Chondrocyte (in vitro differentiated cells): Measurements from ENCODE around the gene PKIB. TPM values are rescaled to one million over a fixed set of nuclear protein-coding genes. Genes with fewer than 3 reads are reported as not detected.

Experiments used
- DNase-seq: peaks from one replicate; pipeline ENCODE4 v3.0.0; 2021; ENCODE audit warnings: mixed read lengths, low spot score
- H3K27ac Mint-ChIP-seq: one replicate; pipeline ENCODE4 v1.8.0; 2021; ENCODE audit warnings: mild to moderate bottlenecking, moderate library complexity, mixed read lengths; ENCODE audit not compliant: unreplicated experiment
- H3K27me3 Mint-ChIP-seq: 2 replicates; pipeline ENCODE4 v1.8.0; 2021; ENCODE audit warnings: low read depth, mixed read lengths
- H3K36me3 Mint-ChIP-seq: 2 replicates; pipeline ENCODE4 v1.8.0; 2021; ENCODE audit warnings: low read depth, mixed read lengths
- H3K4me1 Mint-ChIP-seq: 2 replicates; pipeline ENCODE4 v1.8.0; 2021; ENCODE audit warnings: low read depth, mild to moderate bottlenecking, mixed read lengths
- H3K4me3 Mint-ChIP-seq: one replicate; pipeline ENCODE4 v1.8.0; 2021; ENCODE audit warnings: mild to moderate bottlenecking, moderate library complexity, mixed read lengths; ENCODE audit not compliant: unreplicated experiment
- H3K9me3 Mint-ChIP-seq: 2 replicates; pipeline ENCODE4 v1.8.0; 2021; ENCODE audit warnings: low read depth, mixed read lengths
- CTCF ChIP-seq: fragments of 200-600 bp; sonication (generic); IDR thresholded peaks from 2 replicates; pipeline ENCODE4 v1.5.0; 2021; ENCODE audit warnings: antibody characterized with exemption, mild to moderate bottlenecking, moderate library complexity
- total RNA-seq: library from RNA; stranded (reverse); gene quantifications from 3 replicates; pipeline ENCODE4 v1.2.1, GENCODE V29; 2021

The PKIB gene
- total RNA-seq, 1 donor from 2014 or later = 44.3 TPM

- H3K9me3 Mint-ChIP-seq = peaks cover 18% of the 10 kb centered on the region
- peaks cover 7% of the 10 kb centered on the region for H3K36me3 Mint-ChIP-seq
- no peak overlapping the region for H3K27ac Mint-ChIP-seq
- TF ChIP-seq CTCF = no peak
- H3K4me1 Mint-ChIP-seq = peaks cover 7% of the 10 kb centered on the region
- DNase-seq = no peak
- no peaks in the 10 kb centered on the region for H3K27me3 Mint-ChIP-seq
- no peak overlapping the region for H3K4me3 Mint-ChIP-seq
Observed at GRCh38 chr6:122568350-122568749, 41.9 kb upstream of the PKIB start.

GRCh38 chr6:122568797-122569221 is 41.4 kb upstream of the PKIB start:
- Mint-ChIP-seq H3K4me3 (no peak overlapping the region), H3K4me1 (peaks cover 7% of the 10 kb centered on the region), H3K9me3 (peaks cover 20% of the 10 kb centered on the region), H3K36me3 (peaks cover 9% of the 10 kb centered on the region), H3K27me3 (no peaks in the 10 kb centered on the region), H3K27ac (no peak overlapping the region)
- TF ChIP-seq CTCF = no peak
- DNase-seq = no peak

GRCh38 chr6:122569230-122569771 is 40.9 kb upstream of the PKIB start:
- no peak for DNase-seq
- H3K27ac Mint-ChIP-seq = no peak overlapping the region
- peaks cover 7% of the 10 kb centered on the region for H3K4me1 Mint-ChIP-seq
- peaks cover 25% of the 10 kb centered on the region for H3K9me3 Mint-ChIP-seq
- peaks cover 9% of the 10 kb centered on the region for H3K36me3 Mint-ChIP-seq
- no peaks in the 10 kb centered on the region for H3K27me3 Mint-ChIP-seq
- no peak for TF ChIP-seq CTCF
- no peak overlapping the region for H3K4me3 Mint-ChIP-seq

- H3K27me3 Mint-ChIP-seq = no peaks in the 10 kb centered on the region
- no peak for DNase-seq
- TF ChIP-seq CTCF = no peak
- peaks cover 8% of the 10 kb centered on the region for H3K36me3 Mint-ChIP-seq
- no peak overlapping the region for H3K27ac Mint-ChIP-seq
- H3K4me1 Mint-ChIP-seq = peaks cover 7% of the 10 kb centered on the region
- peaks cover 37% of the 10 kb centered on the region for H3K9me3 Mint-ChIP-seq
- H3K4me3 Mint-ChIP-seq = no peak overlapping the region
Observed at GRCh38 chr6:122571888-122572287, 38.3 kb upstream of the PKIB start.

GRCh38 chr6:122576888-122577287 is 33.3 kb upstream of the PKIB start:
- H3K36me3 Mint-ChIP-seq = peaks cover 9% of the 10 kb centered on the region
- H3K4me1 Mint-ChIP-seq = peaks cover 4% of the 10 kb centered on the region
- no peak overlapping the region for H3K27ac Mint-ChIP-seq
- no peak overlapping the region for H3K4me3 Mint-ChIP-seq
- TF ChIP-seq CTCF = no peak
- DNase-seq = no peak
- no peaks in the 10 kb centered on the region for H3K27me3 Mint-ChIP-seq
- H3K9me3 Mint-ChIP-seq = peaks cover 29% of the 10 kb centered on the region
